Stimulated activated CD4-positive, alpha-beta T cell treated with anti-CD3 and anti-CD28 coated beads, Interleukin-1b, Interleukin-23, amount 100 ng/mL, for 1 hour (primary cell): Measurements from ENCODE around the gene ZNF778.
"Not testable (repeated sequence)": the region's sequence is repeated elsewhere in the genome, so short reads cannot be mapped to it uniquely, and the experiment has no call there.

Experiments
- DNase-seq, 2 donors: peaks; one replicate each; pipeline ENCODE4 v3.0.0-alpha.2; 2020; ENCODE audit warnings: low read depth in 2 of 2

ZNF778 gene

GRCh38 chr16:89183463-89183862 is 34.0 kb upstream of the ZNF778 start:
- DNase-seq, result no peak

GRCh38 chr16:89183975-89184676 is 33.4 kb upstream of the ZNF778 start:
- no peak for DNase-seq

- DNase-seq, result no peak
Measured at GRCh38 chr16:89184677-89184932, 32.9 kb upstream of the ZNF778 start.

GRCh38 chr16:89184933-89185794 is 32.3 kb upstream of the ZNF778 start:
- DNase-seq, result no peak

- not testable (repeated sequence) for DNase-seq
Measured at GRCh38 chr16:89185887-89186592, 31.5 kb upstream of the ZNF778 start.

- not testable (repeated sequence) for DNase-seq
Measured at GRCh38 chr16:89186593-89187031, 30.9 kb upstream of the ZNF778 start.

- DNase-seq, result no peak
Measured at GRCh38 chr16:89187032-89187769, 30.3 kb upstream of the ZNF778 start.

GRCh38 chr16:89187770-89188392 is 29.6 kb upstream of the ZNF778 start:
- no peak for DNase-seq

- not testable (repeated sequence) for DNase-seq
Measured at GRCh38 chr16:89188471-89189357, 28.8 kb upstream of the ZNF778 start.

GRCh38 chr16:89189358-89190025 is 28.0 kb upstream of the ZNF778 start:
- DNase-seq, result no peak

GRCh38 chr16:89190150-89190958 is 27.1 kb upstream of the ZNF778 start:
- no peak for DNase-seq

GRCh38 chr16:89191033-89191900 is 26.2 kb upstream of the ZNF778 start:
- DNase-seq, result no peak

GRCh38 chr16:89191901-89192185 is 25.7 kb upstream of the ZNF778 start:
- no peak for DNase-seq

GRCh38 chr16:89192186-89192955 is 25.1 kb upstream of the ZNF778 start:
- peak in 1 of 2 donors; percentile 63 for DNase-seq

- DNase-seq, result no peak
Measured at GRCh38 chr16:89192956-89193575, 24.4 kb upstream of the ZNF778 start.

GRCh38 chr16:89193576-89194293 is 23.8 kb upstream of the ZNF778 start:
- DNase-seq, result no peak
